Left lung (tissue), 10 donors: ENCODE data around the gene CES4A. TPM values are rescaled to one million over a fixed set of nuclear protein-coding genes. Genes with fewer than 3 reads are reported as not detected.

ENCODE experiments used
- ATAC-seq: fragments of 200-7000 bp; cut with Tn5 transposase; one replicate; pipeline ENCODE4 v1.9.1; 2020; ENCODE audit warnings: moderate library complexity
- DNase-seq, 4 donors: peaks; one replicate each; pipeline ENCODE4 v3.0.0-alpha.2; 2013 to 2020
- H3K27ac ChIP-seq, 2 donors: fragments of 200-600 bp; sonication (generic) in 1 of 2; one replicate each; pipeline versions ENCODE4 v1.5.0 to v1.8.0; 2020 to 2021
- H3K27me3 ChIP-seq, 2 donors: fragments of 200-600 bp; sonication (generic) in 1 of 2; one replicate each; pipeline versions ENCODE4 v1.5.0 to v1.8.0; 2020 to 2021
- H3K36me3 ChIP-seq, 2 donors: fragments of 200-600 bp; sonication (generic) in 1 of 2; one replicate each; pipeline versions ENCODE4 v1.5.0 to v1.8.0; 2020 to 2021
- H3K4me1 ChIP-seq, 2 donors: fragments of 200-600 bp; one replicate each; pipeline ENCODE4 v1.8.0; 2021
- H3K4me3 ChIP-seq, 2 donors: fragments of 200-600 bp; sonication (generic) in 1 of 2; one replicate each; pipeline versions ENCODE4 v1.5.0 to v1.8.0; 2020 to 2021; ENCODE audit warnings: mild to moderate bottlenecking in 1 of 2
- H3K9me3 ChIP-seq, 2 donors: fragments of 200-600 bp; sonication (generic) in 1 of 2; one replicate each; pipeline versions ENCODE4 v1.5.0 to v1.8.0; 2020 to 2021
- intact Hi-C, 2 donors: fragments of 100-400 bp; cut with DNase I; formaldehyde crosslinking; loops; one replicate each; pipeline versions ENCODE4 v1.11.2 to v1.14.2; 2022
- polyA plus RNA-seq, 6 donors: library from polyadenylated mRNA; unstranded; fragments of 120-200 nt; gene quantifications; one replicate each; pipeline ENCODE4 v1.2.1, GENCODE V29; 2013; ENCODE audit not compliant: insufficient read length in 6 of 6
- total RNA-seq, 2 donors: library from RNA; stranded (reverse); fragmentation: NEBNext Ultra II Directional; extraction: Animal tissue kit (Norgen Biotek cat#: 25700); gene quantifications; one replicate each; pipeline ENCODE4 v1.2.1, GENCODE V29; 2021
- TF ChIP-seq, protein P1 (sequence below), 2 donors: fragments of 200-600 bp; sonication (generic) in 1 of 2; IDR thresholded peaks; one replicate each; pipeline versions ENCODE4 v1.5.0 to v1.8.0; 2021; ENCODE audit warnings: antibody characterized with exemption in 2 of 2
- donor health status: DM: no; HTN: yes; CAD: no.
- donor health status: DM: no; HTN: no; CAD: no.

The CES4A gene
- total and polyA plus RNA-seq, 8 donors = 6.1 to 14.3 (median 8.0) TPM

DNA sequence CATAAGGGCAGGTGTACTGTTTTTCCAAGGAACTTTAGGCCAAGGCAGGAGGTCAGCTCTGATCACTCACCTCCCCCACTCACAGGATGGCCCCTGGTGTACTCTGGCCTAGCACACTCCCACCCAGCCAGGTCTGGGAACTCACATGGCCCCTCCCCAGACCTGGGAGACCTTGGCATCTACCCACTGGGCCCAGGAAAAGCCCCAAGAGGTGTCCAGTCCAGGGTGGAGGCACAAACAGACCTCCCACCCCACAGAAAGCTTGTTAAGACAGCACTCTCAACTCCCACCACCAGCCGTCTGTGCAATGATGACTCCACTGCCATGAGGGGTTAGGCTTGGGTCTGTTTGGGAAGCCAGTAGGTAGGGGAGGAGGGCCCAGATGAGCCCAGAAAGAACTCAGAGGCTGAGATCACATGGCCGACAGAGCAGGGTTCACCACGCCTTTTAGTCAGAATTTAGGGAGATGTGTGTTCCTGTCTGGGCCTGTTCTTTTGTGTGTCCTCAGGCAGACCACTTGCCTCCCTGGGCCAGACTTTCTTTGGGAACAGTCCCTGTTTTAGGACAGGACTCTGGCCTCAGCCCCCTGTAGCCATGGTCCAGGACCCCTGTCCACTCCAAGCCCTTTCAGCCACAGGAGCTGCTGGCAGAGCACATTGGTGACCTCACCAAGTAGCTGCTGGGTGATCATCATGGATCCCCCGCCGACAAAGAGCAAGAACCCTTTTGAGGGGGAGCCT lies 28.5 kb downstream of the CES4A start:
- H3K27me3 ChIP-seq = peaks cover 0 to 38% of the 10 kb centered on the region in 2 donors
- H3K4me3 ChIP-seq = no peak overlapping the region
- no peaks in the 10 kb centered on the region for H3K36me3 ChIP-seq
- no peaks in the 10 kb centered on the region for H3K9me3 ChIP-seq
- TF ChIP-seq, protein P1, sequence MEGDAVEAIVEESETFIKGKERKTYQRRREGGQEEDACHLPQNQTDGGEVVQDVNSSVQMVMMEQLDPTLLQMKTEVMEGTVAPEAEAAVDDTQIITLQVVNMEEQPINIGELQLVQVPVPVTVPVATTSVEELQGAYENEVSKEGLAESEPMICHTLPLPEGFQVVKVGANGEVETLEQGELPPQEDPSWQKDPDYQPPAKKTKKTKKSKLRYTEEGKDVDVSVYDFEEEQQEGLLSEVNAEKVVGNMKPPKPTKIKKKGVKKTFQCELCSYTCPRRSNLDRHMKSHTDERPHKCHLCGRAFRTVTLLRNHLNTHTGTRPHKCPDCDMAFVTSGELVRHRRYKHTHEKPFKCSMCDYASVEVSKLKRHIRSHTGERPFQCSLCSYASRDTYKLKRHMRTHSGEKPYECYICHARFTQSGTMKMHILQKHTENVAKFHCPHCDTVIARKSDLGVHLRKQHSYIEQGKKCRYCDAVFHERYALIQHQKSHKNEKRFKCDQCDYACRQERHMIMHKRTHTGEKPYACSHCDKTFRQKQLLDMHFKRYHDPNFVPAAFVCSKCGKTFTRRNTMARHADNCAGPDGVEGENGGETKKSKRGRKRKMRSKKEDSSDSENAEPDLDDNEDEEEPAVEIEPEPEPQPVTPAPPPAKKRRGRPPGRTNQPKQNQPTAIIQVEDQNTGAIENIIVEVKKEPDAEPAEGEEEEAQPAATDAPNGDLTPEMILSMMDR (IDR thresholded peaks at IDR 0.05) = no peak
- H3K27ac ChIP-seq = no peak overlapping the region
- intact Hi-C loops = loop anchor here in 1 of 2 donors (10.0 kb wide), 1 partner anchor 138 kb away; the partner anchor contains the start of genes B3GNT9, FBXL8 and TRADD
- ATAC-seq (no peak), DNase-seq (peak in 1 of 4 donors; percentile 19)
- H3K4me1 ChIP-seq = peaks cover 5 to 17% of the 10 kb centered on the region in 2 donors

DNA sequence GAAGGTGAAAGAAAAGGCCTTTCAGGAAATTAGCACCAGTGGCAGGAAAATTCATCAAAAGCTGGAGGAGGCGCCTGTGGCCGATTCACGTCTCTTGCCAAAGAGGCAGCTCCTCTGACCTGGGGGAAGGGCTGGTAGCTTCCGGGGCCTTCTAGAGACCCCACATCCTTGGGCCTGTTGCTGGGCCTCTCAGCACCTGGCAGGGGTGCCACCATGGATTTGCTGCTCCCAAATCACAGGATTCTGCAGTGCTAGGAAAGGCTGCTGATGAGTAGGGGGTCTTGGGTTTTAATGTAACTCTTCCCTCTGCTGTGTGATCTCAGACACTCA lies 29.0 kb downstream of the CES4A start:
- TF ChIP-seq, protein P1 (IDR thresholded peaks at IDR 0.05) = no peak
- ATAC-seq (no peak), DNase-seq (peak in 1 of 4 donors; percentile 17)
- Histone ChIP-seq H3K9me3 (no peaks in the 10 kb centered on the region), H3K27me3 (peaks cover 0 to 33% of the 10 kb centered on the region in 2 donors), H3K4me3 (no peak overlapping the region), H3K27ac (no peak overlapping the region), H3K4me1 (peaks cover 5 to 17% of the 10 kb centered on the region in 2 donors), H3K36me3 (no peaks in the 10 kb centered on the region)
- intact Hi-C loops = loop anchor here in 1 of 2 donors (10.0 kb wide), 1 partner anchor 137 kb away; the partner anchor contains the start of genes B3GNT9, FBXL8 and TRADD

DNA sequence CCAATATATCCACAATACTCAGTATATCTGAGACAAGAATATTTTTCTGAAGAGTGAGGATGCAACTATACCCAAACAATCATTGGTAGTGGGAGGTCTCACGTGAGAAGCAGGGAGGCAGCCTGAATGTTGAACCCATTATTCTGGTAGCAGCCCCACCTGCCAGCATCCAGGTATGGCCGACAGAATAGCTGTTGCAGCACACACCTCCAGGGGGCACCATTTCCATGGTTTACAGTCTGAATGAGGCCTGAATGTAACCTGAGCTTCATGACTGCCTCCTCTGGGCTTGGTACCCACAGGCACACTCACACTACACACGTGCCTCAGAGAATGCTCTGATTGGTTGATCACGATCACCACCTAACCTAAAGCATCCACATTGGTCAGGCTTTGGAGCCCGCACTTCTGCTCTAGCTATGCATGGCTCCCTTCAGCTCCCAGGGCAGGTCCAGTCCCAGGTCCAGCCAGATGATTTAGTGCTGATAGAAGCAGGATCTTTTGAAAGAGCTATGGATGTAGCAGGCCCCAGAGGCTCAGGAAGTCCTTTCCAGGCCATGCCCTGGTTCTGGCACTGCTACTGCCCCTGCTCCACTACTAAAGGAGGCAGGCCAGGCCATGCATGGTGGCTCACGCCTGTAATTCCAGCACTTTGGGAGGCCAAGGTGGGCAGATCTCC lies 29.6 kb downstream of the CES4A start:
- TF ChIP-seq, protein P1 (IDR thresholded peaks at IDR 0.05) = peak; percentile 46 to 83
- Histone ChIP-seq H3K4me1 (peaks cover 5 to 17% of the 10 kb centered on the region in 2 donors), H3K27me3 (peaks cover 0 to 27% of the 10 kb centered on the region in 2 donors), H3K9me3 (no peaks in the 10 kb centered on the region), H3K36me3 (no peaks in the 10 kb centered on the region), H3K27ac (no peak overlapping the region), H3K4me3 (no peak overlapping the region)
- DNase-seq (peak in 3 of 4 donors; percentile 18 to 77 (median 72)), ATAC-seq (peak; percentile 94)
- intact Hi-C loops = loop anchor here in 1 of 2 donors (10.0 kb wide), 1 partner anchor 137 kb away; the partner anchor contains the start of genes B3GNT9, FBXL8 and TRADD

DNA sequence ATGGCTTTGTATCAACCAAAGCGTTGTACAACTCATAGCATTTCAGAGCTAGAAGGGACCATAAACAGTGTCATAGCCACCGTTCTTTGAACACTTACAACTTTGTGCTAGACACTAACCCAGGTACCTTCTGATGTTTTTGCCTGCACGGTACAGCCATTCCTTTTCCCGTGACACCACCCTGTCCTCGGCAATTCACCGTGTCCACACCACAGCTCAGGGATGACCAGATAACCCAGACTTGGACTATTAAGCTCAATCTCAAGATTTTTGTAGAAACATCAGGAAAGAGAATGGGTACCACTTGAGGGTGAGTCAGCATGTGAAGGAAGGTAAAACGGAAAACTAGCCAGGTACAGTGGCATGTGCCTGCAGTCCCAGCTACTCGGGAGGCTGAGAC lies 30.8 kb downstream of the CES4A start:
- TF ChIP-seq, protein P1 (IDR thresholded peaks at IDR 0.05) = no peak
- ATAC-seq = no peak

DNA sequence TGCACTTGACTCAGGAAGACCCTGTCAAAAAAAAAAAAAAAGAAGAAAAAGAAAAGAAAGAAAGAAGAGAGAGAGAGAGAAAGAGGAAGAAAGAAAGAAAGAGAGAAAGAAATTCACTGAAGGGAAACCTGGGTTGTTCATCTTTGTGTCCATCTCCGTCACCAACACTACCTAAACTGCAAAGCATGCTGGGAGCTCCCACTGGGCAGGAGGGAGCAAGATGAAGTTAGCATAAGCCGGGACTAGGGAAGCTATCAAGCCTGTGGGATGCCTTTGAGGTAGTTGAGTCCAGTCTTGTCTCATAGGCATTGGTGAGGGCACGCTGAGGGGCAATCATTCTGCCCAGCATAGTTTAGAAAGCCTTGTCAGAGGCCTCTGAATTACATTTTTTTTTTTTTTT lies 32.9 kb downstream of the CES4A start:
- no peak for ATAC-seq
- no peak for DNase-seq
- no peaks in the 10 kb centered on the region for H3K27me3 ChIP-seq
- H3K27ac ChIP-seq = no peak overlapping the region
- H3K4me1 ChIP-seq = no peaks in the 10 kb centered on the region
- TF ChIP-seq, protein P1 (IDR thresholded peaks at IDR 0.05) = no peak
- no peaks in the 10 kb centered on the region for H3K9me3 ChIP-seq
- H3K36me3 ChIP-seq = no peaks in the 10 kb centered on the region
- intact Hi-C loops = no loop called here
- no peak overlapping the region for H3K4me3 ChIP-seq

More for the DNA sequence above, 30.8 kb downstream of the CES4A start:
- Histone ChIP-seq H3K36me3 (no peaks in the 10 kb centered on the region), H3K4me1 (peaks cover 0 to 8% of the 10 kb centered on the region in 2 donors), H3K9me3 (no peaks in the 10 kb centered on the region), H3K4me3 (no peak overlapping the region), H3K27ac (no peak overlapping the region), H3K27me3 (peaks cover 0 to 15% of the 10 kb centered on the region in 2 donors)
- intact Hi-C loops = loop anchor here in 1 of 2 donors (10.0 kb wide), 1 partner anchor 136 kb away; the partner anchor contains the start of genes B3GNT9, FBXL8 and TRADD
- DNase-seq = no peak
